ENCODE data around the gene C16orf96.

The C16orf96 gene

GRCh38 chr16:4556112-4556511 lies at the start of gene C16orf96:
Gene C16orf96, plus strand, starts transcription at chr16:4556340. Its CDS starts 150 bp downstream, at chr16:4556490.
- Histone ChIP-seq H3K27ac (ENCODE audit: low read length) (no peak within 1 kb of the TSS), H3K27me3 (ENCODE audit: control insufficient read depth, insufficient read depth, low read length) (no peaks in the 10 kb centered on the region), H3K4me3 (ENCODE audit: low read length) (no peak within 1 kb of the TSS), H3K36me3 (ENCODE audit: control insufficient read depth, low read depth, low read length) (no peaks in the 10 kb centered on the region), H3K9me3 (ENCODE audit: control insufficient read depth, low read depth, low read length) (no peaks in the 10 kb centered on the region), H3K9ac (ENCODE audit: low read length) (no peak within 1 kb of the TSS), H3K4me1 (ENCODE audit: control insufficient read depth, low read depth, low read length) (no peaks in the 10 kb centered on the region)

- Histone ChIP-seq H3K4me1 (ENCODE audit: control insufficient read depth, low read depth, low read length) (no peaks in the 10 kb centered on the region), H3K27me3 (ENCODE audit: control insufficient read depth, insufficient read depth, low read length) (no peaks in the 10 kb centered on the region), H3K9me3 (ENCODE audit: control insufficient read depth, low read depth, low read length) (no peaks in the 10 kb centered on the region), H3K9ac (ENCODE audit: low read length) (no peak overlapping the region), H3K4me3 (ENCODE audit: low read length) (no peak overlapping the region), H3K27ac (ENCODE audit: low read length) (no peak overlapping the region), H3K36me3 (ENCODE audit: control insufficient read depth, low read depth, low read length) (peaks cover 20% of the 10 kb centered on the region)
These were observed 49.7 kb upstream of the C16orf96 start for GRCh38 chr16:4506450-4506849.

- no peak overlapping the region for H3K4me3 ChIP-seq (ENCODE audit: low read length)
- H3K27ac ChIP-seq (ENCODE audit: low read length), result no peak overlapping the region
- H3K4me1 ChIP-seq (ENCODE audit: control insufficient read depth, low read depth, low read length), result no peaks in the 10 kb centered on the region
- no peaks in the 10 kb centered on the region for H3K9me3 ChIP-seq (ENCODE audit: control insufficient read depth, low read depth, low read length)
- peaks cover 25% of the 10 kb centered on the region for H3K36me3 ChIP-seq (ENCODE audit: control insufficient read depth, low read depth, low read length)
- no peaks in the 10 kb centered on the region for H3K27me3 ChIP-seq (ENCODE audit: control insufficient read depth, insufficient read depth, low read length)
- no peak overlapping the region for H3K9ac ChIP-seq (ENCODE audit: low read length)
These were observed 48.4 kb upstream of the C16orf96 start for GRCh38 chr16:4507588-4508345.

- Histone ChIP-seq H3K4me3 (ENCODE audit: low read length) (no peak overlapping the region), H3K4me1 (ENCODE audit: control insufficient read depth, low read depth, low read length) (no peaks in the 10 kb centered on the region), H3K36me3 (ENCODE audit: control insufficient read depth, low read depth, low read length) (peaks cover 30% of the 10 kb centered on the region), H3K27me3 (ENCODE audit: control insufficient read depth, insufficient read depth, low read length) (no peaks in the 10 kb centered on the region), H3K9me3 (ENCODE audit: control insufficient read depth, low read depth, low read length) (no peaks in the 10 kb centered on the region), H3K9ac (ENCODE audit: low read length) (no peak overlapping the region), H3K27ac (ENCODE audit: low read length) (no peak overlapping the region)
These were observed 47.3 kb upstream of the C16orf96 start for GRCh38 chr16:4508806-4509205.

DNA sequence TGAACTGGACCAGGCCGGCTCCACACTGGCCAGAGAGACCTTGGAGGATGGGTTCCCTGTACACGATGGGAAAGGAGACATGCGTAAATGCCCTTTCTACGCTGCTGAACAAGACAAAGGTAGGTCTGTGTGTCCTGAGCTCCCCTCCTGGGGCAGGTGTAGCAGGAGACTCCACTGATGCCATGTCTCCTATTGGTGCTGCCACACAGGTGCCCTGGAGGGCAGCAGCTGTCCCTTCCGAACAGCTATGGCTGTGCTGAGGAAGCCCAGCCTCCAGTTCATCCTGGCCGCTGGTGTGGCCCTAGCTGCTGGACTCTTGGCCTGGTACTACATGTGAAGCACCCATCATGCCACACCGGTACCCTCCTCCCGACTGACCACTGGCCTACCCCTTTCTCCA lies 46.7 kb upstream of the C16orf96 start:
- Histone ChIP-seq H3K4me1 (ENCODE audit: control insufficient read depth, low read depth, low read length) (no peaks in the 10 kb centered on the region), H3K9me3 (ENCODE audit: control insufficient read depth, low read depth, low read length) (no peaks in the 10 kb centered on the region), H3K4me3 (ENCODE audit: low read length) (no peak overlapping the region), H3K27ac (ENCODE audit: low read length) (no peak overlapping the region), H3K27me3 (ENCODE audit: control insufficient read depth, insufficient read depth, low read length) (no peaks in the 10 kb centered on the region), H3K36me3 (ENCODE audit: control insufficient read depth, low read depth, low read length) (peaks cover 30% of the 10 kb centered on the region), H3K9ac (ENCODE audit: low read length) (no peak overlapping the region)

DNA sequence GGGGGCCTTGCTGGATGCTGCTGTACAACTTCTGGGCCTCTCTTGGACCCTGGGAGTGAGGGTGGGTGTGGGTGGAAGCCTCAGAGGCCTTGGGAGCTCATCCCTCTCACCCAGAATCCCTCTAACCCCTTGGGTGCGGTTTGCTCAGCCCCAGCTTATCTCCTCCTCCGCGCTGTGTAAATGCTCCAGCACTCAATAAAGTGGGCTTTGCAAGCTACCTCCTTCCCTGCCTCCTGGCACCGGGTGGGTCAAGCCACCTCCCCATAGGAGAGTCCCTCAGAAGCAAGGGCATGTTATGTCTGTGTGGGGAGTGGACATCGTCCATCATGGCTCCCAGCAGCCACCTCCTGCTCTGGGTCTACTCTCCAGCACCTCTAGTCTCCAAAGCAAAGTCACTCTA lies 46.0 kb upstream of the C16orf96 start:
- Histone ChIP-seq H3K4me3 (ENCODE audit: low read length) (no peak overlapping the region), H3K4me1 (ENCODE audit: control insufficient read depth, low read depth, low read length) (no peaks in the 10 kb centered on the region), H3K36me3 (ENCODE audit: control insufficient read depth, low read depth, low read length) (peaks cover 30% of the 10 kb centered on the region), H3K27ac (ENCODE audit: low read length) (no peak overlapping the region), H3K9ac (ENCODE audit: low read length) (no peak overlapping the region), H3K27me3 (ENCODE audit: control insufficient read depth, insufficient read depth, low read length) (no peaks in the 10 kb centered on the region), H3K9me3 (ENCODE audit: control insufficient read depth, low read depth, low read length) (no peaks in the 10 kb centered on the region)

DNA sequence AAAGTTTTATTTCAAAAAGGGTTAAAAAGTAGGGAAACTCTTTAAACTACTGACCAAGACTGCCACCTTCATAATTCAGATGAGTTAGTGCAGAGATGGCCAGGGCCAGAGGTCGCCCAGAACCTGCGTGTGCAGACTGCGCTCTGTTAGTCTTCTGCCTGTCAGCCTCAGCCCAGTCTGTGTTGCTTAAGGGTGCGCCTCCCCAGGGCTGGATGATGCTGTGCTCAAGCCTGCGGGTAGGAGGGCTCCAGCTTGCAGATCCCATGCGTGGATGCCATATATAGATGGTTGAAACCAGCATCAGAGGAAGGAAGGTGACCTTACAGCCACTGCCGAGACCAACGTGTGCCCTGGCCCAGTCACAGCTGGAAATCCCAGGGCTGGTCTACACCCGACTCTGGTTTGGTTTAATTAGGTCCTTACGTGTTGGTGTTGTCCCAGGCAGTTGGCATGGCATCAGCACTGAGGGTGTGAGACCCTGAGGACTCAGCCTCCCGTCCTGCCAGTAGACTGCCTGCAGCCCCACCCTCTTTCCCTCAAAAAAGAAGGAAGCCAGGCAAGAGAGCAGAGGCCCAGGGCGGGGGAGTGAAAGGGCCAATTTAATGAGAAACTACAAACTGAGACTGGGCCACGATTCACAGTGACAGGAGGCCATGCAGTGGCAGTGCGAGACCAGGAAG lies 45.3 kb upstream of the C16orf96 start:
- Histone ChIP-seq H3K4me3 (ENCODE audit: low read length) (no peak overlapping the region), H3K9me3 (ENCODE audit: control insufficient read depth, low read depth, low read length) (no peaks in the 10 kb centered on the region), H3K27ac (ENCODE audit: low read length) (no peak overlapping the region), H3K9ac (ENCODE audit: low read length) (no peak overlapping the region), H3K4me1 (ENCODE audit: control insufficient read depth, low read depth, low read length) (no peaks in the 10 kb centered on the region), H3K36me3 (ENCODE audit: control insufficient read depth, low read depth, low read length) (peaks cover 30% of the 10 kb centered on the region), H3K27me3 (ENCODE audit: control insufficient read depth, insufficient read depth, low read length) (no peaks in the 10 kb centered on the region)

DNA sequence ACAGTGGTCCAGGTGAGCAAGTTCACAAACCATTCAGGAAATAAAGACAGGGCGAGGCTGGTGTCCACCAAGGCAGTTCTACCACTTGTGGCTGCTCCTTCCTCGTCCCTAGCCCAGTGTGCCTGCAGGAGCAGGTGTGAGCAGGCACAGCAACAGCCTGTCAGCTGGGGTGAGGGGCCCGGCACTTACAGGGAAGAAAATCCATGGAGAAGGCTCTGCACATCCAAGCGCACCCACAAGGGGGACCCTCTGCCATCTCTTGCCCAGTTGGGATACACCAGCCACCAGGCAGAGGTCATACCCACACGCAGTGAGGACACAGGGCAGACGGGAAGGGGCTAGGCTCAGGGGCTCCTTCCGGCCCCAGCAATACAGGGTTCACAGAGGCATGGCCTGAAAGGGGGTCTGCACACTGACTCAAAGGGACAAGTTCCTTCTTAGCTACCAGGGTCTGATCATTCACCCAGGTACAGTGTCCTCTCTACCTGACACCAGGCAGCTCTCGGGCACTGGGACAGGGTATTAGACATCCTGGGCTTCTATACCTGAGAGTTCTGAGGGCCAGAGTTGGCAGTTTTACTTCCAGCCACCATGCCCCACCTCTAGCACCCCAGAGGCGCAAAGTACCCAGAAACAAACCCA lies 44.6 kb upstream of the C16orf96 start:
- H3K36me3 ChIP-seq (ENCODE audit: control insufficient read depth, low read depth, low read length), result peaks cover 30% of the 10 kb centered on the region
- H3K4me1 ChIP-seq (ENCODE audit: control insufficient read depth, low read depth, low read length), result no peaks in the 10 kb centered on the region
- no peak overlapping the region for H3K9ac ChIP-seq (ENCODE audit: low read length)
- H3K9me3 ChIP-seq (ENCODE audit: control insufficient read depth, low read depth, low read length), result no peaks in the 10 kb centered on the region
- H3K27me3 ChIP-seq (ENCODE audit: control insufficient read depth, insufficient read depth, low read length), result no peaks in the 10 kb centered on the region
- H3K4me3 ChIP-seq (ENCODE audit: low read length), result no peak overlapping the region
- no peak overlapping the region for H3K27ac ChIP-seq (ENCODE audit: low read length)

DNA sequence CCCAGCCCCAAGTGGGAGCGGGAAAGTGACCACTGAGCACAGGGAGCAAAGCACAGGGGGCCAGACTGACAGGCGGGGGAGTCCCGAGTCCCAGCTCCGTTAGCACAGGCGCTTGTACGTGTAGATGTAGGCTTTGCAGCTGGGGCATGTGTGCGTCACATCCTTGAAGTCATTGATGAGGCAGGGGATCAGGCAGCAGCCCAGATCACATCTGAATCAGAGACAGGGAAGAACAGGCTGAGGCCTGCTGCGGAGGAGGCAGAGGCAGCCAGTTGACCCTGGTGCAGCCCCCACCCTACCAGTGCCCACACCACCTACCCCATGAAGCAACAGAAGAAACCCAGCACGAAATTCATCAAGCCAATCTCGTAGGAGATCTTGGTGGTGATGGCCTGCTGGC lies 43.7 kb upstream of the C16orf96 start:
- Histone ChIP-seq H3K27me3 (ENCODE audit: control insufficient read depth, insufficient read depth, low read length) (no peaks in the 10 kb centered on the region), H3K9me3 (ENCODE audit: control insufficient read depth, low read depth, low read length) (no peaks in the 10 kb centered on the region), H3K4me1 (ENCODE audit: control insufficient read depth, low read depth, low read length) (no peaks in the 10 kb centered on the region), H3K36me3 (ENCODE audit: control insufficient read depth, low read depth, low read length) (peaks cover 30% of the 10 kb centered on the region), H3K9ac (ENCODE audit: low read length) (no peak overlapping the region), H3K27ac (ENCODE audit: low read length) (no peak overlapping the region), H3K4me3 (ENCODE audit: low read length) (no peak overlapping the region)

GRCh38 chr16:4513086-4513860 lies 42.9 kb upstream of the C16orf96 start:
- no peak overlapping the region for H3K9ac ChIP-seq (ENCODE audit: low read length)
- H3K9me3 ChIP-seq (ENCODE audit: control insufficient read depth, low read depth, low read length), result no peaks in the 10 kb centered on the region
- H3K27me3 ChIP-seq (ENCODE audit: control insufficient read depth, insufficient read depth, low read length), result no peaks in the 10 kb centered on the region
- peaks cover 22% of the 10 kb centered on the region for H3K36me3 ChIP-seq (ENCODE audit: control insufficient read depth, low read depth, low read length)
- H3K4me3 ChIP-seq (ENCODE audit: low read length), result no peak overlapping the region
- H3K4me1 ChIP-seq (ENCODE audit: control insufficient read depth, low read depth, low read length), result no peaks in the 10 kb centered on the region
- H3K27ac ChIP-seq (ENCODE audit: low read length), result no peak overlapping the region

- H3K36me3 ChIP-seq (ENCODE audit: control insufficient read depth, low read depth, low read length), result peaks cover 22% of the 10 kb centered on the region
- no peaks in the 10 kb centered on the region for H3K9me3 ChIP-seq (ENCODE audit: control insufficient read depth, low read depth, low read length)
- no peak overlapping the region for H3K4me3 ChIP-seq (ENCODE audit: low read length)
- H3K4me1 ChIP-seq (ENCODE audit: control insufficient read depth, low read depth, low read length), result no peaks in the 10 kb centered on the region
- no peak overlapping the region for H3K27ac ChIP-seq (ENCODE audit: low read length)
- no peaks in the 10 kb centered on the region for H3K27me3 ChIP-seq (ENCODE audit: control insufficient read depth, insufficient read depth, low read length)
- no peak overlapping the region for H3K9ac ChIP-seq (ENCODE audit: low read length)
These were observed 42.3 kb upstream of the C16orf96 start for GRCh38 chr16:4513881-4514280.
